Choroid plexus epithelial cell (primary cell): ENCODE results near the gene GPR141.

ENCODE experiments used
- DNase-seq: peaks from one replicate; pipeline ENCODE4 v3.0.0-alpha.2; 2010; ENCODE audit warnings: low read depth
- H3K4me3 ChIP-seq: 2 replicates; pipeline ENCODE4 v1.5.1; 2011; ENCODE audit warnings: low read depth, mild to moderate bottlenecking, control low read depth, low read length, moderate library complexity
- CTCF ChIP-seq: conservative IDR thresholded peaks from 2 replicates; pipeline ENCODE4 v1.5.1; 2011; ENCODE audit warnings: low read depth, mild to moderate bottlenecking, control low read depth, inconsistent platforms, low read length, moderate library complexity

GPR141 gene

GRCh38 chr7:37657816-37658215, 25.8 kb upstream of the GPR141 start:
- DNase-seq: no peak
- no peak overlapping the region for H3K4me3 ChIP-seq
- TF ChIP-seq CTCF: no peak

- no peak overlapping the region for H3K4me3 ChIP-seq
- TF ChIP-seq CTCF: no peak
- no peak for DNase-seq
Measured at GRCh38 chr7:37659971-37660565, 23.5 kb upstream of the GPR141 start.

- no peak for DNase-seq
- TF ChIP-seq CTCF: no peak
- H3K4me3 ChIP-seq: no peak overlapping the region
Measured at GRCh38 chr7:37660614-37661013, 23.0 kb upstream of the GPR141 start.

- no peak overlapping the region for H3K4me3 ChIP-seq
- TF ChIP-seq CTCF: no peak
- DNase-seq: no peak
Measured at GRCh38 chr7:37663693-37664092, 19.9 kb upstream of the GPR141 start.

GRCh38 chr7:37665352-37666022, 18.1 kb upstream of the GPR141 start:
- TF ChIP-seq CTCF: no peak
- no peak overlapping the region for H3K4me3 ChIP-seq

GRCh38 chr7:37666026-37666799, 17.4 kb upstream of the GPR141 start:
- no peak overlapping the region for H3K4me3 ChIP-seq
- DNase-seq: no peak
- TF ChIP-seq CTCF: no peak

More at GRCh38 chr7:37665352-37666022, 18.1 kb upstream of the GPR141 start:
- no peak for DNase-seq
